GM12878 (cell line): ENCODE measurements around the gene GABPB2. TPM values are rescaled to one million over a fixed set of nuclear protein-coding genes. Genes with fewer than 3 reads are reported as not detected.
A peak's percentile ranks its signal among the peaks of the same experiment; 100 is the strongest.

Experiments
- ATAC-seq: fragments of 200-7000 bp; cut with Tn5 transposase; 3 replicates; pipeline ENCODE4 v1.9.1; 2020; ENCODE audit warnings: mild to moderate bottlenecking, moderate library complexity
- BruUV-seq: library from RNA; stranded (reverse); fragments of 400-500 nt; replicated peaks from 2 replicates; lab custom pipeline; 2021; lab: Mats Ljungman, UMichigan
- CTCF ChIA-PET: fragments of 300-600 bp; sonication (Branson Sonifier 250); formaldehyde crosslinking; extraction: SDS; loops from one replicate; lab custom pipeline; 2021; ENCODE audit warnings: inconsistent platforms; lab: Yijun Ruan, JAX
- POLR2A ChIA-PET: fragments of 350-600 bp; formaldehyde crosslinking; extraction: SDS; loops from one replicate; lab custom pipeline; 2021; ENCODE audit warnings: inconsistent platforms; lab: Charles Lee
- RAD21 ChIA-PET: fragments of 300-600 bp; sonication (Branson Sonifier 250); formaldehyde crosslinking; loops from one replicate; lab custom pipeline; 2023; ENCODE audit warnings: antibody characterized with exemption; ENCODE audit not compliant: unreplicated experiment; lab: Charles Lee
- SMC1A ChIA-PET: fragments of 300-600 bp; sonication (Branson Sonifier 250); formaldehyde crosslinking; loops from one replicate; lab custom pipeline; 2023; ENCODE audit not compliant: unreplicated experiment, uncharacterized antibody; lab: Charles Lee
- DNase-seq: peaks from one replicate; pipeline ENCODE4 v3.0.0-alpha.2; 2011; ENCODE audit warnings: low read depth, low spot score
- FAIRE-seq: peaks from 3 replicates; lab custom pipeline; 2011; peaks lifted over from hg19 to GRCh38; lab: Jason Lieb, UNC
- H2AFZ ChIP-seq: 2 replicates; pipeline ENCODE4 v1.6.0; 2011; ENCODE audit warnings: low read depth, low read length, control low read depth; ENCODE audit not compliant: control insufficient read depth
- H3K27ac ChIP-seq: 2 replicates; pipeline ENCODE4 v1.5.1; 2011; ENCODE audit warnings: control low read depth; ENCODE audit not compliant: control insufficient read depth, insufficient read depth
- H3K27me3 ChIP-seq, 2 experiments: replicated peaks in 1 of 2; 2 replicates each; pipeline versions ENCODE4 v1.6.0 to v1.6.1; 2011; ENCODE audit warnings: low read length in 1 of 2; ENCODE audit not compliant: control insufficient read depth in 2 of 2, insufficient read depth in 2 of 2
- H3K36me3 ChIP-seq, 2 experiments: 2 replicates each; pipeline ENCODE4 v1.5.1; 2011; ENCODE audit warnings: low read length in 1 of 2; ENCODE audit not compliant: control insufficient read depth in 2 of 2, insufficient read depth in 2 of 2
- H3K4me1 ChIP-seq: 2 replicates; pipeline ENCODE4 v1.6.1; 2011; ENCODE audit warnings: mild to moderate bottlenecking, low read length, moderate library complexity, mixed read lengths; ENCODE audit not compliant: control insufficient read depth, insufficient read depth
- H3K4me2 ChIP-seq: 2 replicates; pipeline ENCODE4 v1.6.0; 2011; ENCODE audit warnings: control low read depth; ENCODE audit not compliant: control insufficient read depth, insufficient read depth
- H3K4me3 ChIP-seq: fragments of 200-600 bp; sonication (generic); 2 replicates; pipeline ENCODE4 v1.5.1; 2016
- H3K79me2 ChIP-seq: 2 replicates; pipeline ENCODE4 v1.6.0; 2011; ENCODE audit warnings: low read length; ENCODE audit not compliant: control insufficient read depth, insufficient read depth
- H3K9ac ChIP-seq: 2 replicates; pipeline ENCODE4 v1.8.0; 2011; ENCODE audit warnings: low read length, control low read depth, mixed read lengths; ENCODE audit not compliant: control insufficient read depth, insufficient read depth
- H3K9me3 ChIP-seq: replicated peaks from 3 replicates; pipeline ENCODE4 v1.5.1; 2011; ENCODE audit warnings: mild to moderate bottlenecking, low read length; ENCODE audit not compliant: control insufficient read depth, insufficient read depth
- H4K20me1 ChIP-seq: 2 replicates; pipeline ENCODE4 v1.6.0; 2011; ENCODE audit not compliant: control insufficient read depth, insufficient read depth
- ATF2 ChIP-seq: IDR thresholded peaks from 2 replicates; pipeline ENCODE4 v1.6.1; 2012; ENCODE audit warnings: low read length, inconsistent platforms
- CEBPB ChIP-seq, 2 experiments: fragments of 150-350 bp in 1 of 2; IDR thresholded peaks; 2 replicates each; pipeline ENCODE4 v1.6.1; 2012 to 2014; ENCODE audit warnings: low read depth in 2 of 2, low read length in 2 of 2, borderline replicate concordance in 1 of 2, inconsistent platforms in 1 of 2
- CHD2 ChIP-seq: IDR thresholded peaks from 2 replicates; pipeline ENCODE4 v1.6.1; 2011; ENCODE audit warnings: low read depth, low read length, improper control_type of control experiment, borderline replicate concordance
- DPF2 ChIP-seq: fragments of 450-650 bp; IDR thresholded peaks from 2 replicates; pipeline ENCODE4 v1.6.1; 2017; ENCODE audit warnings: mild to moderate bottlenecking
- EED ChIP-seq: sonication (generic); IDR thresholded peaks from 2 replicates; pipeline ENCODE4 v1.6.1; 2016; ENCODE audit warnings: antibody characterized with exemption, low read depth
- EGR1 ChIP-seq, 2 experiments: IDR thresholded peaks; 1 replicate in 1 of 2; 2 replicates in 1 of 2; pipeline ENCODE4 v1.6.1; 2011 to 2012; ENCODE audit warnings: low read depth in 2 of 2, low read length in 2 of 2, borderline replicate concordance in 1 of 2, mild to moderate bottlenecking in 1 of 2, moderate library complexity in 1 of 2
- IRF5 ChIP-seq: fragments of 450-650 bp; IDR thresholded peaks from 2 replicates; pipeline ENCODE4 v1.6.1; 2017; ENCODE audit warnings: borderline replicate concordance
- POLR2A ChIP-seq: IDR thresholded peaks from 2 replicates; pipeline ENCODE4 v1.6.1; 2011; ENCODE audit warnings: low read depth, mild to moderate bottlenecking, low read length
- RUNX3 ChIP-seq: IDR thresholded peaks from 2 replicates; pipeline ENCODE4 v1.6.1; 2012; ENCODE audit warnings: low read length, inconsistent platforms
- SMARCA5 ChIP-seq: fragments of 450-650 bp; IDR thresholded peaks from 2 replicates; pipeline ENCODE4 v1.6.1; 2017; ENCODE audit warnings: mild to moderate bottlenecking
- SMC3 ChIP-seq: IDR thresholded peaks from 2 replicates; pipeline ENCODE4 v1.6.1; 2011; ENCODE audit warnings: low read length, improper control_type of control experiment, borderline replicate concordance
- SREBF2 ChIP-seq: IDR thresholded peaks from 2 replicates; pipeline ENCODE4 v1.6.1; 2012; ENCODE audit warnings: mild to moderate bottlenecking, low read length
- SUZ12 ChIP-seq: fragments of 200-600 bp; sonication (generic); IDR thresholded peaks from one replicate; pipeline ENCODE4 v1.6.1; 2018; ENCODE audit warnings: antibody characterized with exemption, mild to moderate bottlenecking; ENCODE audit not compliant: unreplicated experiment
- TBL1XR1 ChIP-seq: IDR thresholded peaks from 2 replicates; pipeline ENCODE4 v1.6.1; 2012; ENCODE audit warnings: low read depth, low read length, improper control_type of control experiment
- TCF7 ChIP-seq: IDR thresholded peaks from 2 replicates; pipeline ENCODE4 v1.6.1; 2014; ENCODE audit warnings: antibody characterized with exemption, borderline replicate concordance
- WGBS: methylation state at CpG from one replicate; pipeline ENCODE4 v1.1.6; 2016; ENCODE audit warnings: low lambda C conversion rate; ENCODE audit not compliant: insufficient replicate concordance, insufficient coverage; ENCODE audit errors: missing lambda C conversion rate; 5-methylcytosine and 5-hydroxymethylcytosine counted together
- in situ Hi-C: fragments of 300-500 bp; cut with MboI; formaldehyde crosslinking; loops from 9 replicates; pipeline ENCODE4 v1.14.3; 2018; ENCODE audit warnings: mixed read lengths
- intact Hi-C: fragments of 100-400 bp; cut with micrococcal nuclease; formaldehyde crosslinking; loops from one replicate; pipeline ENCODE4 v1.14.2; 2022; ENCODE audit not compliant: unreplicated experiment
- polyA plus RNA-seq, 11 experiments: library from polyadenylated mRNA; depleted of rRNA in 4 of 11; unstranded in 6 of 11; stranded (reverse) in 5 of 11; fragments of >200 nt; fragmentation: Nextera tagmentation in 4 of 11; fragmentation: Illumina TruSeq in 1 of 11; extraction: Ambion mirVana in 4 of 11; extraction: Trizol in 1 of 11; gene quantifications; 1 replicate in 1 of 11; 2 replicates in 10 of 11; pipeline versions ENCODE4 v1.2.1 to v1.2.3, GENCODE V29; 2011 to 2016; ENCODE audit warnings: inconsistent platforms in 2 of 11, missing spikeins in 2 of 11, low read depth in 1 of 11
- total RNA-seq, 4 experiments: library from RNA; depleted of rRNA in 3 of 4; stranded (reverse); fragments of >200 nt in 3 of 4; fragmentation: Illumina TruSeq in 1 of 4; extraction: Trizol in 1 of 4; gene quantifications; 2 replicates each; pipeline versions ENCODE4 v1.2.1 to v1.2.3, GENCODE V29; 2013 to 2021

GABPB2 gene
- total and polyA plus RNA-seq, 10 of the 15 experiments (the other 5 are each of a cell fraction or from before 2014, with no cell fraction given): 2.3 to 10.5 (median 6.9) TPM

DNA sequence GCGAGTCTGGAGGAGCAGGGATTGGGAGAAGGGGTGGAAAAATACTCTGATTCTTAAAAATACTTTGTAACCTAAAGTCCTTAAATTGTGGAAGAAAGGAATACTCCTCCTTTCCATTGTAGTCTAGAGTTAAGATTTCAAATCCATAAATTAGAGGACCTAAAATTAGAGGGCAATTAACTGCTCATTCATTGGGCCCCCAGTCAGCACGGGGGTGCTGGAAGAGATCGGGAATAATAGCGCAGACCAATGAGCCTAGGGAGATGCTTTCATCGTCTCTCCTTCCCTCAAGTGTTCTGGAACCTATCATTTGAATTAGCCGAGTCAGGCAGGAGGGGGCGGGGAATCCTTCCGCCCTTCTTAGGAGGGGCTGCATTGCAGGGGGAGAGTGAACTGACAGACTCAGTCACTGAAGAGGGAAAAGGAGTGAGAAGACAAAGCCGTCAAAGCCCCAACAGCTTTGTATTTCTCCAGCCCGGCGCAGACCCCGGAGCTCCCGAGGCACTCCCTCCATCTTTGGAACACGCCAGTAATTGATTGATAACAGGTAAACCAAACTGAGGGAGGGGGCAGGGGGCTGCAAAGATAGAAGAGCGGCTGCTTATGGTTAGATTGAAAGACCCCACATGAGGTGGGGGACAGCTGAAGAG is 10.4 kb upstream of the GABPB2 start, which contains the start of gene MLLT11:
MLLT11 (plus strand) TSS at position 391 of the 650 bp plus-strand sequence. CDS start 6,828 bp downstream, outside the sequence.
- H3K9me3 ChIP-seq: no peaks in the 10 kb centered on the region
- H3K27me3 ChIP-seq: no peaks in the 10 kb centered on the region
- peaks cover 53% of the 10 kb centered on the region for H3K79me2 ChIP-seq
- peaks cover 28% of the 10 kb centered on the region for H3K4me1 ChIP-seq
- H3K27ac ChIP-seq: peak within 1 kb of the TSS; percentile 97
- peak within 1 kb of the TSS; percentile 93 for H3K4me3 ChIP-seq
- ChIA-PET RAD21 (interaction anchor here (0.9 to 1.9 kb wide), 4 partner anchors 11 to 221 kb away, joined by 3 to 8 read pairs (median 4); partner anchors contain the start of gene TNFAIP8L2), POLR2A (interaction anchor here (0.6 to 5.8 kb wide), 8 partner anchors 10 to 480 kb away, joined by 3 to 65 read pairs (median 4); partner anchors contain the start of genes C1orf56, GABPB2, MCL1 and VPS72), SMC1A (interaction anchor here (0.6 to 3.6 kb wide), 7 partner anchors 11 to 54 kb away, joined by 3 to 22 read pairs (median 9); partner anchors contain the start of genes C1orf56, GABPB2 and MINDY1), CTCF (interaction anchor here (0.6 to 7.4 kb wide), 15 partner anchors 8 to 363 kb away, joined by 3 to 76 read pairs (median 4); partner anchors contain the start of genes C1orf56, GABPB2, GOLPH3L and TNFAIP8L2)
- FAIRE-seq: no peak
- 15% methylated on average over 15 of the region's 15 CpGs for WGBS
- BruUV-seq: no TSS peak
- H3K9ac ChIP-seq: peak within 1 kb of the TSS; percentile 94
- H2AFZ ChIP-seq: peak within 1 kb of the TSS; percentile 95
- in situ Hi-C loops: no loop called here
- peaks cover 3% of the 10 kb centered on the region; the same call in 1 of the 2 replicates for H4K20me1 ChIP-seq
- DNase-seq: no peak
- H3K36me3 ChIP-seq: peaks cover 2 to 14% of the 10 kb centered on the region in 2 experiments
- TF ChIP-seq RUNX3 (no peak), POLR2A (no peak), CHD2 (peak; percentile 47; the same call in 1 of the 2 replicates), ATF2 (no peak), DPF2 (no peak), EGR1 (IDR thresholded peaks at IDR 0.05; ENCODE audit: borderline replicate concordance in 1 of 2, low read depth in 2 of 2, low read length in 2 of 2) (0 out of 3 replicates have a peak, but pooled peaks of 1 of the 2 experiments have one; percentile 27), SUZ12 (no peak), IRF5 (no peak), SMARCA5 (no peak), TBL1XR1 (no peak), SREBF2 (no peak), TCF7 (no peak), EED (no peak), CEBPB (IDR thresholded peaks at IDR 0.05; ENCODE audit: borderline replicate concordance in 1 of 2, low read depth in 2 of 2, low read length in 2 of 2) (no peak), SMC3 (no peak)
- intact Hi-C loops: no loop called here
- peak within 1 kb of the TSS; percentile 73 for H3K4me2 ChIP-seq
- ATAC-seq: peak; percentile 3; the same call in 1 of the 3 replicates
